ENCODE results near the gene TMEM219. TPM values are rescaled to one million over a fixed set of nuclear protein-coding genes. Genes with fewer than 3 reads are reported as not detected.

TMEM219 gene
- total RNA-seq, 1 experiment from 2014 or later, result 69.6 TPM

DNA sequence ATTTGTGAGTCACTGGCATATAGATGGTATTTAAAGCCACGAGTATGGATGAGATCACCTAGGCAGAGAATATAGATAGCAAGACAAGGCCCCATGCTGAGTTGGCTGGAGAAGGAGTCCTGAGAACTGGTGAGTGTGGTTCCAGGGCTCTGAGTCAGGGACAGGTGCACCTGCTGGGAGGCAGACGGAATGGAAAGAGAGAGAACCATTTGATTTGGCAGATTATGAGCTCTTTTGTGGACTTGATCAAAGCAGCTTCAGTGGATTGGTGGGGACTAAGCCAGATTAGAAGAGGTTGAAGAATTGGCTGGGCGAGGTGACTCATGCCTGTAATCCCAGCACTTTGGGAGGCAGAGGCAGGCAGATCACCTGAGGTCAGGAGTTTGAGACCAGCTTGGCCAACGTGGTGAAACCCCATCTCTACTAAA is 56.9 kb downstream of the TMEM219 start:
- DNase-seq (ENCODE audit: low spot score) (no peak), ATAC-seq (no peak)
- ChIA-PET POLR2A (interaction anchor here (0.6 kb wide), 1 partner anchor 1063 kb away, joined by 3 read pairs; no protein-coding TSS in a partner anchor), CTCF (interaction anchor here (1.0 to 4.3 kb wide), 2 partner anchors 13 to 318 kb away, joined by 4 to 13 read pairs; no protein-coding TSS in a partner anchor)
- peaks cover 4% of the 10 kb centered on the region; the same call in 1 of the 2 replicates for H3K36me3 Mint-ChIP-seq
- no peaks in the 10 kb centered on the region for H3K27me3 Mint-ChIP-seq (ENCODE audit: low read depth)
- no peak overlapping the region for H3K4me3 Mint-ChIP-seq
- peaks cover 4% of the 10 kb centered on the region; the same call in 1 of the 2 replicates for H3K9me3 Mint-ChIP-seq
- TF ChIP-seq, protein P1, sequence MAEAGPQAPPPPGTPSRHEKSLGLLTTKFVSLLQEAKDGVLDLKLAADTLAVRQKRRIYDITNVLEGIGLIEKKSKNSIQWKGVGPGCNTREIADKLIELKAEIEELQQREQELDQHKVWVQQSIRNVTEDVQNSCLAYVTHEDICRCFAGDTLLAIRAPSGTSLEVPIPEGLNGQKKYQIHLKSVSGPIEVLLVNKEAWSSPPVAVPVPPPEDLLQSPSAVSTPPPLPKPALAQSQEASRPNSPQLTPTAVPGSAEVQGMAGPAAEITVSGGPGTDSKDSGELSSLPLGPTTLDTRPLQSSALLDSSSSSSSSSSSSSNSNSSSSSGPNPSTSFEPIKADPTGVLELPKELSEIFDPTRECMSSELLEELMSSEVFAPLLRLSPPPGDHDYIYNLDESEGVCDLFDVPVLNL (CRISPR knock-in tag; IDR thresholded peaks at IDR 0.05; ENCODE audit: borderline replicate concordance, low read depth), result no peak
- TF ChIP-seq JUN (CRISPR knock-in tag; IDR thresholded peaks at IDR 0.05) (no peak), ZNF317 (CRISPR knock-in tag; IDR thresholded peaks at IDR 0.05; ENCODE audit: borderline replicate concordance, low read depth) (no peak), FOXK1 (CRISPR knock-in tag; IDR thresholded peaks at IDR 0.05) (no peak), JAZF1 (CRISPR knock-in tag; IDR thresholded peaks at IDR 0.05) (no peak)
- TF ChIP-seq, protein P2, sequence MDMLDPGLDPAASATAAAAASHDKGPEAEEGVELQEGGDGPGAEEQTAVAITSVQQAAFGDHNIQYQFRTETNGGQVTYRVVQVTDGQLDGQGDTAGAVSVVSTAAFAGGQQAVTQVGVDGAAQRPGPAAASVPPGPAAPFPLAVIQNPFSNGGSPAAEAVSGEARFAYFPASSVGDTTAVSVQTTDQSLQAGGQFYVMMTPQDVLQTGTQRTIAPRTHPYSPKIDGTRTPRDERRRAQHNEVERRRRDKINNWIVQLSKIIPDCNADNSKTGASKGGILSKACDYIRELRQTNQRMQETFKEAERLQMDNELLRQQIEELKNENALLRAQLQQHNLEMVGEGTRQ (CRISPR knock-in tag; IDR thresholded peaks at IDR 0.05), result no peak
- H3K4me1 Mint-ChIP-seq, result peaks cover 3% of the 10 kb centered on the region; the same call in 1 of the 2 replicates
- H3K27ac Mint-ChIP-seq, result no peak overlapping the region

Other genes with a start within 250 kb of the TMEM219 start
- 0.09 to 0.14 TPM (median 0.11 TPM) in 3 replicates for gene C16orf54, start 216.1 kb upstream of the TMEM219 start, total RNA-seq (2021)
- not detected in 3 replicates for gene ZG16, start 183.8 kb upstream of the TMEM219 start, total RNA-seq (2021)
- 165 to 182 TPM (median 175 TPM) in 3 replicates for gene KIF22, start 171.3 kb upstream of the TMEM219 start, total RNA-seq (2021)
- gene MAZ, start 155.6 kb upstream of the TMEM219 start, total RNA-seq (2021), result 392 to 405 TPM (median 395 TPM) in 3 replicates
- 20.5 to 25.3 TPM (median 23.6 TPM) in 3 replicates for gene PRRT2, start 149.9 kb upstream of the TMEM219 start, total RNA-seq (2021)
- 60.1 to 69.0 TPM (median 66.8 TPM) in 3 replicates for gene PAGR1, start 145.9 kb upstream of the TMEM219 start, total RNA-seq (2021)
- 8.9 to 10.8 TPM (median 10.0 TPM) in 3 replicates for gene MVP, start 141.6 kb upstream of the TMEM219 start, total RNA-seq (2021)
- gene CDIPT, start 98.9 kb upstream of the TMEM219 start, total RNA-seq (2021), result 70.7 to 71.7 TPM (median 70.9 TPM) in 3 replicates
- gene SEZ6L2, start 62.5 kb upstream of the TMEM219 start, total RNA-seq (2021), result 58.2 to 68.5 TPM (median 64.2 TPM) in 3 replicates
- 17.6 to 26.9 TPM (median 20.2 TPM) in 3 replicates for gene ASPHD1, start 61.6 kb upstream of the TMEM219 start, total RNA-seq (2021)
- gene KCTD13, start 35.9 kb upstream of the TMEM219 start, total RNA-seq (2021), result 18.5 to 20.9 TPM (median 19.4 TPM) in 3 replicates
- gene TAOK2, start 11.8 kb downstream of the TMEM219 start, total RNA-seq (2021), result 38.3 to 42.4 TPM (median 39.2 TPM) in 3 replicates
- gene HIRIP3, start 33.5 kb downstream of the TMEM219 start, total RNA-seq (2021), result 18.9 to 21.2 TPM (median 21.1 TPM) in 3 replicates
- gene INO80E, start 34.2 kb downstream of the TMEM219 start, total RNA-seq (2021), result 87.6 to 101 TPM (median 92.4 TPM) in 3 replicates
- 10.8 to 16.6 TPM (median 16.4 TPM) in 3 replicates for gene DOC2A, start 48.9 kb downstream of the TMEM219 start, total RNA-seq (2021)
- gene C16orf92, start 61.1 kb downstream of the TMEM219 start, total RNA-seq (2021), result not detected in 3 replicates
- 28.1 to 30.3 TPM (median 30.2 TPM) in 3 replicates for gene TLCD3B, start 69.2 kb downstream of the TMEM219 start, total RNA-seq (2021)
- gene ALDOA, start 103.7 kb downstream of the TMEM219 start, total RNA-seq (2021), result 1,537 to 1,958 TPM (median 1,913 TPM) in 3 replicates
- 159 to 164 TPM (median 161 TPM) in 3 replicates for gene PPP4C, start 113.9 kb downstream of the TMEM219 start, total RNA-seq (2021)
- gene TBX6, start 129.8 kb downstream of the TMEM219 start, total RNA-seq (2021), result 5.1 to 7.6 TPM (median 6.6 TPM) in 3 replicates
- gene YPEL3, start 134.1 kb downstream of the TMEM219 start, total RNA-seq (2021), result 43.7 to 52.7 TPM (median 51.7 TPM) in 3 replicates
- gene GDPD3, start 151.5 kb downstream of the TMEM219 start, total RNA-seq (2021), result 1.5 to 2.5 TPM (median 1.8 TPM) in 3 replicates
- 35.9 to 38.2 TPM (median 36.9 TPM) in 3 replicates for gene MAPK3, start 161.1 kb downstream of the TMEM219 start, total RNA-seq (2021)
- 6.2 to 10.0 TPM (median 6.5 TPM) in 3 replicates for gene CORO1A, start 221.5 kb downstream of the TMEM219 start, total RNA-seq (2021)
- 191 to 206 TPM (median 192 TPM) in 3 replicates for gene BOLA2B, start 231.6 kb downstream of the TMEM219 start, total RNA-seq (2021)
- 37.2 to 77.0 TPM (median 53.2 TPM) in 3 replicates for gene SLX1A, start 231.8 kb downstream of the TMEM219 start, total RNA-seq (2021)
- gene SULT1A3, start 237.2 kb downstream of the TMEM219 start, total RNA-seq (2021), result 7.1 to 11.3 TPM (median 8.3 TPM) in 3 replicates